GM10266 (cell line): Measurements from ENCODE around the gene ACTR3C.
"Not testable (repeated sequence)": the region's sequence is repeated elsewhere in the genome, so short reads cannot be mapped to it uniquely, and the experiment has no call there.

Experiments
- DNase-seq: peaks from one replicate; pipeline ENCODE4 v3.0.0; 2012; ENCODE audit errors: extremely low spot score
- CTCF ChIP-seq: IDR thresholded peaks from 2 replicates; pipeline ENCODE4 v1.5.1; 2012; ENCODE audit warnings: mild to moderate bottlenecking, low read depth; ENCODE audit not compliant: control insufficient read depth, insufficient read depth; ENCODE audit errors: missing control alignments

Gene ACTR3C

GRCh38 chr7:150311146-150311545 lies 12.2 kb downstream of the ACTR3C start:
- no peak for TF ChIP-seq CTCF
- no peak for DNase-seq

GRCh38 chr7:150308575-150308974 lies 14.8 kb downstream of the ACTR3C start:
- no peak for TF ChIP-seq CTCF
- DNase-seq: no peak

- TF ChIP-seq CTCF: no peak
- no peak for DNase-seq
Measured at GRCh38 chr7:150307904-150308303, 15.4 kb downstream of the ACTR3C start.

- TF ChIP-seq CTCF: no peak
- no peak for DNase-seq
Measured at GRCh38 chr7:150307129-150307528, 16.2 kb downstream of the ACTR3C start.

GRCh38 chr7:150306377-150306776 lies 17.0 kb downstream of the ACTR3C start:
- not testable (repeated sequence) for DNase-seq

- not testable (repeated sequence) for DNase-seq
Measured at GRCh38 chr7:150305903-150306284, 17.5 kb downstream of the ACTR3C start.

GRCh38 chr7:150305259-150305902 lies 18.0 kb downstream of the ACTR3C start:
- DNase-seq: not testable (repeated sequence)

GRCh38 chr7:150304499-150305258 lies 18.7 kb downstream of the ACTR3C start:
- not testable (repeated sequence) for DNase-seq

- not testable (repeated sequence) for DNase-seq
Measured at GRCh38 chr7:150302908-150303310, 20.4 kb downstream of the ACTR3C start.

- DNase-seq: not testable (repeated sequence)
Measured at GRCh38 chr7:150297978-150298377, 25.4 kb downstream of the ACTR3C start.

- not testable (repeated sequence) for DNase-seq
Measured at GRCh38 chr7:150296802-150297201, 26.5 kb downstream of the ACTR3C start.

- DNase-seq: not testable (repeated sequence)
Measured at GRCh38 chr7:150295614-150296013, 27.7 kb downstream of the ACTR3C start.

- DNase-seq: not testable (repeated sequence)
Measured at GRCh38 chr7:150295027-150295426, 28.3 kb downstream of the ACTR3C start.

- DNase-seq: not testable (repeated sequence)
Measured at GRCh38 chr7:150290317-150290716, 33.0 kb downstream of the ACTR3C start.

GRCh38 chr7:150288816-150289215 lies 34.5 kb downstream of the ACTR3C start:
- not testable (repeated sequence) for DNase-seq

- not testable (repeated sequence) for DNase-seq
Measured at GRCh38 chr7:150287815-150288214, 35.5 kb downstream of the ACTR3C start.
